NCI-H2196 (cell line): ENCODE results near the gene SPOCK1.
"Not testable (repeated sequence)": the region's sequence is repeated elsewhere in the genome, so short reads cannot be mapped to it uniquely, and the experiment has no call there.

ENCODE experiments used
- DNase-seq: peaks from one replicate; lab custom pipeline; 2025; ENCODE audit not compliant: unreplicated experiment; lab: John Stamatoyannopoulos, UW

Gene SPOCK1

DNA sequence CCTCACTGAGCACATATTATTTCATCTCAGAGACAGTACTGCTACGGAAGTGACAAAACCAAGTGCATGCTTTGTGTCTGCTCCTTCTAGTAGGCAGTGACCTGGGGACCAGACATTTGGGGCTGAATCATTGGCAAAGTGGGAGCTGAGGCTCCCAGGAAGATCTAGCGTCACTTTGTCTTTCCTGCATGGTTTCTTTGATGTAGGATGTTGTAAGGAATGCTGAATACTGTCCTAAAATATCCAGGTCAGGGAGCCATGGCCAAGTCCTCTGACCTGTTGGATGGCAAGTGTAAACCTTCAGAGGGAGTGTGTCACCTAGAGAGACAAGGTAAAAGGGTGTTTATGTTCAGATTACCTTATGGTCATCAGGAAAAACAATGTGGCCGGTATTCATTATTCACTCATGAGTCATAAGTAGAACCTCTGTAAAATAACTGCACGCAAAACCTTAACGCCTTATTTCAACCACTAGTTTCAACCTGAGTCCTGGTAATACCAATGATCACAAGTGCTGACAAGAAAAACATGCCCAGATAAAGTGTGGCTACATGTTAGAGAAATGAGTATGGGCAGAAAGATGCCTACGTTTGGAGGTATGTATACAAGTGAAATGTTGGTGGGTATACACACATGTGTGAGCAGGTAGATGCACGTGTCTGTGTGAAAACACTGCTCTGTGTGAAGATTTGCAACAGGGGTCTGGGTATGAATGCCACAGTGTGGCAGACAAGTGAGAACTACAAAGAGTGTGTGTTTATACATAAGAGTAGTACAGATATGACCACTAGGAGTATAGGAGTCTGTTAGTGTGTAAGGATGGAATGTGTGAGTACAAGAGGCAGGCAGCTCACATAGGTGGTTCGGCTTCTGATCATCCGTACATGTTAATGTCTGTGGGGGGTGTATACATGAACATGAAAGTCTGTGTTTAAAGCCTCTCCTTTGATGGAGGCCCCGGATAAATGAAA, 263.9 kb downstream of the SPOCK1 start:
- DNase-seq = no peak

DNA sequence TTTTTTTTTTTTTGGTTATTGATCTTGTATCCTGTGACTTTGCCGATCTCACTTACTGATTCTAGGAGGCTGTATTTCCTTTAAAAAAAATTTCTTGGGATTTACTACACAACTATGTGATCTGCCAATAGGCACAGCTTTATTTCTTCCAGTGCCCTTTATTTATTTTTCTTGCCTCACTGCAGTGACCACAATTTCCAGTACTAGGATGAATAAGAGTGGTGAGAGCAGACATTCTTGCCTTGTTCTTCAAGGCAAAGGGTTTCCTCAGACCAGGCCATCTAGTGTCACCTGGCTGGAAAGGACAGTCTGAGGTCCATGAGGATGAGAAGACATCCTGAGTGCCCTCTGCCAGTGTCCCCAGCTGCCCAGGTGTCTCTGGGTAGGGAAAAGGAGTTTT, 265.4 kb downstream of the SPOCK1 start:
- no peak for DNase-seq

DNA sequence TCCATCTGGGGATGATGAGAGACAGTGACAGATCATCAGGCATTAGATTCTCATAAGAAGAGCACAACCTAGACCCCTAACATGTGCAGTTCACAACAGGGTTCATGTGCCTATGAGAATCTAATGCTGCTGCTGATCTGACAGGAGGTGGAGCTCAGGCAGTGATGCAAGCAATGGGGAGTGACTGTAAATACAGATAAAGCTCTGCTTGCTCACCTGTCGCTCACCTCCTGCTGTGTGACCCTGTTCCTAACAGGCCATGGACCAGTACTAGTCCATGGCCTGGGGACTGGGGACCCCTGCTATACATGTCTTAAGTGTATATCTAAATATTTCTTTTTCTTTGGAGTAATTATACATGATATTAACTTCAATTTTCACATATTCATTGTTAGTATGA, 265.8 kb downstream of the SPOCK1 start:
- not testable (repeated sequence) for DNase-seq

DNA sequence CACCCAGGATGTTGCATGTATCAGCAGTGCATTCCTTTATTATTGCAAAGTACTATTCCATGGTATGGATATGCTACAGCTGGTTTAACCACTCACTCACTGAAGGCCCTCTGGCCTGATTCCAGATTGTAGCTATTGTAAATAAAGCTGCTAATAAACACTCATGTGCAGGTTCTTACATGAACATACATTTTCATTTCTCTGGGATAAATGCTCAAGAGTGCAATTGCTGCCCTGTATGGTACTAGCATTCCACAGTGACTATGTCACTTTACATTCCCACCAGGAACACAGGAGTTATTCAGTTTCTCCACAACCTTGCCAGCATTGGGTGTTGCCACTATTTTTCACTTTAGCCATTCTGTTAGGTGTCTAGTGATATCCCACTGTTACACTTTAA, 267.6 kb downstream of the SPOCK1 start:
- DNase-seq = peak; percentile 3

DNA sequence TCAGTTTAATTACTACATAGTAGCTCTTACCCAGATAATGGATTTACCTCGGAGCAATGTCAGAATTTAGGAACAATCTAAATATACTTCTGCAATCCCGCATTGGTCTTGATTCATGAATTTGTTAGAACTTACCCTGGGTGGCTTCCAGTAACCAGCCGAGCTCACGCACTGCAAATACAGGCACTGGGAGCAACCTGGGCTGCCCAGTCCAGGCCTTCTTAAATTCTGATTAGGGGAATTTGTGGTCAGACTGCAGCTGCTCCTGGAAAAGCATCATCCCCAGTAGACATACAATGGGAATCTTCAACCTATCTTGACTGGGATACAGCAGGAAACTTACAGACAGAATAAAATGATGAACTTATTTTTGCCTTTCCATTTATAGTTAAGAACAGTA, 270.3 kb downstream of the SPOCK1 start:
- no peak for DNase-seq

DNA sequence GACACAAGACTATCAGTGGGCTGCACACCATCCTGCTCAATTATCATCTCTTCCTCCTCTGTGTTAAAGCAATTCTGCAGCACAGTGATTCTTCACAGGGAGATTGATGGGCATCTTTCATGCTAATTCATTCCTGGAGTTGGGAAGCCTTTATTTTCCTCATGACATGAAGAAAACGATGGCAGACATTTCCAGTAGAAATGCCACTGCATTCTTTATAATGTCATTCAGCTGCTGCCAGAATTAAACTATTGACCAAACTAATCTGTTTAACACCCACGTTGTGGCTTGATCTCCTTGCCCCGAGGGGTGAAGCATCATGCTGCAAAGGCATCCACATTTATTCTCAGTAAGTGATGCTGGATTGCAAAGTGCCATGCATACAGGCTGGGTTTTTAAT, 273.0 kb downstream of the SPOCK1 start:
- DNase-seq = no peak

DNA sequence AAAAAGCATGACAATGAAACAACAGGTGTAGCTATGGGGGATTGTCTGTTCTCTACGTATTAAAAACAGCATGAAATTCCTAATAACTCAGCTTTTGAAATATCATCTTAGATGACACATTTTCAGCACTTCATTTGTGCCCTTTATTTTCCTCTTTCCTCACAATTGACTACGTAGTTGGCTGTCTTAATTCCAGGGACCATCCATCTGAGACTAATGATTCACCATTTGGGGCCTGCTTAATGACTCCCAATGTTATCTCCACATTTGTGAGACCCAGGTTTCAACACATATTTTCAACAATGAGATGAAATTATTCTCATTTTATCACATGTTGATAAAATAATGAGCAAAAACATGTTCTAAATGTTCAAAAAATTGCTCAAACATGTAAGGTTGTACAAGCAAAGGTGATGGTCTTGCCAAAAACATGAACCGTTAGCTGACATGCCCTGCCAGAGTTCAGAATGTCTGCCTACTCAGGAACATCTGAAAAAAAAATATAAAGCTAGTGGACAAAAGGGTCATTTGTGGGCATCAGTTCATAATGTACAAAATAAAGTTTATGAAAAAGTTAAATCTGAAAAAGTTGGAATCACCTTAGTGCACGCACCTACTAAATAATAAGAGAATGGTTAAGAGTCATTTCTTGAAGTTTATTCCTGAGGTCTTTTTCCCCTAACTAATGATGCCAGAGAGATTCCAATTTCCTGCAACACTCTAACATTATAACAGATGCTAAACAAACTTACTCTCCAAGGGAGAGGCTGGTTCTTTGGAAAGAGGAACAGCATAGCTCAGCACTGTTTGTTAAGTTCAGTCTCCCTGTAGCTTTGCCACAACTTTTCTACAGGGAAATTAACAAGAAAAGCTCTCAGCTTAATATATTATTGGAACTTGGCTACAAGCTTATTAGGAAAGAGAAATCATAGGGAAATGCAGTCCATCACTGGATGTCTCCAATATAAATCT, 275.5 kb downstream of the SPOCK1 start:
- DNase-seq = no peak

DNA sequence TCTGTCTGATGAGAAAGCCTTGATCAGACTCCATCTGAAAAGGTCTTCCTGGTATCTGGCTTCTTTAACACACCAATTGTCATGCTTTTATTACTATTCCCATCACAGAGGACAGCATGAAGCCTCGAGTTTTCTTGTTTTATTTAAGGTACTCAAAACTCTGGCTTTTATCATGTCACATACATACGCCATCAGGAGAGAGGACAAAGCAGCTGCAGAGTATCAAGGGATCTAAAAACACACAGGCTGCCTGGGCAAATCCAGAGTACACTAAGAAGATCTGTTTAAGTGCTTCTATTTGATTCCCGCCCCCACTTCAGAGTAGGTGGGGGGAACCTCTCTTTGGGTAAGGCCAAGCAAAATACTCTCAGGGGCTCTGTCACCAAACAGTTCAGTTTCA, 277.2 kb downstream of the SPOCK1 start:
- DNase-seq = no peak

DNA sequence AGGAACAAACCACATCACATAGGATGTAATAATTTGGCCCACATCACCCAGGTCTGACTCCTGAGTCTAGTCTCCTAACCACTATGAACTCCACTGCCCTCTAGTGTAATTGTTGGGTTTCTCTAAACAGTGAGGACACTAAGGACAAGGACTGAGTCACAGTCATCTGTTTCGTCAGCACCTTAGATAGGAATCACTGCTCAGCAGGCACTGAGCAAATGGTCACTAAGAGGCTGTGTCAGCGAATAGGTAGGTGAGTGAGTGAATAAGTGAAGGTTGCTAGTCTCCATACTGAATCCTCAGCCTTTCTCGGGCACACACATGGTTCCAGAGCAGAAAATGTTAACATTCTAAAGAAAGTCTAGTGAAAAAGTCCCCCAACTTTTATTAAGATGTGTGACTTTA, 278.6 kb downstream of the SPOCK1 start:
- DNase-seq = peak; percentile 62

DNA sequence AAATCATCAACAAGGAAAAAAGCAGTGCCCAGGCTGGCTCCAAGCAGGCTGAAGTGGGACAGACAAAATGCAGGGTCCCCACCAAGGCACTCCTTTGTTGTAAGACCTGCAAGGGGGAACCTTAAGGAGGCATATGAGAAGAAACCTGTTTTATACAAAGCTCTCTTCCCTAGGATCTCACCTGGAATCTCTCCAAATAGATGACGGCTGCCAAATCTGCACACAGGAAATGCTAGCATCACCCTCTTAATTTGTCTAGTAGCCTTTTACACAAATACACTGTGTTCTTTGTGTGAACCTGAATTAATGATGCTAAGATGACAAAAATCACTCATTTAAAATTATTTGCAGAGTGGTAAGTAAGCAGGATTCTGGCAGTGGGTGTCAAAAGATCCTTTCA, 280.2 kb downstream of the SPOCK1 start:
- peak; percentile 70 for DNase-seq

DNA sequence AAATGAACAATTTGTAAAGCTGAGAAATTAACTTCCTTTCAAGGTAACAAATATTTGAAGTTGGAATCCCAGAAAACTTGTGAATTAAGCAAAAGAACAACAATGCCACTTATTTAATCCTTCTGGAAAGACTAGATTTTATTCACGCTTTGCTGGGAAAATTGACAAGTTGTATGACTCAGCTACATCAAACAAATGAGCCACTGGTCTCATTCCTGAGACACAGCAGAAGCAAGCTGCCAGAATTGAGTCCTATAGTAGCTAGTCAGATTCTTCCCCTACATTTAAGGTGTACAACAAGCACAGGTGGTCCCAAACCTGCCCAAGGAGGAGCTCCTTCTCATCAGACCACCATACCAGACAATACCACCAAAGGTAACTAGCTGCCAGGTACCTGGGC, 280.7 kb downstream of the SPOCK1 start:
- DNase-seq = peak; percentile 47

DNA sequence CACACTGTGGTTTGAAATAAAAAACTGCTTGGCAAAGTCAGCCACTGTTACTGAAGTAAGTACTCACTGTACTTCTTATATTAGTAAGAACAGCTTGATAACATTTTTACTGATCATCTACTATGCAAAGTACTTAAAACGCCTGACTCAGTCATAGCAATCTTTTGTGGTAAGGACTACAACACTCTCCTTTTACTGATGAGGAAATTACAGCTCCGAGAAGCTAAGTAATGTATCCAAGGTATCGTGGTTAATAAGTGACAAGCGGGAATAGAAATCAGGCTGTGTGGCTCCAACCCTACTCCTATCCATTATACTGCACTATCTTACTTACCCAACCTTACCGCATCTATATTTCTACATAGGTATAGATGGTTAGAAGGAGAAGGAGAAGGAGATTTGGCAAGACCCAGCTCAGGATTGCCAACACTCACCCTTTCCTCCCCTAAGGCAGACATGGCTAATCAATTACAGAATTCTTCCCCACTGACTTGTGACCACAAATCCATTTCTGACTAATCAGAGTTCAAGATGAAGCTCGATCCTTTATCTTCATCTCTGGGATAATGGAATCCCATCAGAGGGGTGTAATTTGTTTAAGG, 281.4 kb downstream of the SPOCK1 start:
- no peak for DNase-seq

DNA sequence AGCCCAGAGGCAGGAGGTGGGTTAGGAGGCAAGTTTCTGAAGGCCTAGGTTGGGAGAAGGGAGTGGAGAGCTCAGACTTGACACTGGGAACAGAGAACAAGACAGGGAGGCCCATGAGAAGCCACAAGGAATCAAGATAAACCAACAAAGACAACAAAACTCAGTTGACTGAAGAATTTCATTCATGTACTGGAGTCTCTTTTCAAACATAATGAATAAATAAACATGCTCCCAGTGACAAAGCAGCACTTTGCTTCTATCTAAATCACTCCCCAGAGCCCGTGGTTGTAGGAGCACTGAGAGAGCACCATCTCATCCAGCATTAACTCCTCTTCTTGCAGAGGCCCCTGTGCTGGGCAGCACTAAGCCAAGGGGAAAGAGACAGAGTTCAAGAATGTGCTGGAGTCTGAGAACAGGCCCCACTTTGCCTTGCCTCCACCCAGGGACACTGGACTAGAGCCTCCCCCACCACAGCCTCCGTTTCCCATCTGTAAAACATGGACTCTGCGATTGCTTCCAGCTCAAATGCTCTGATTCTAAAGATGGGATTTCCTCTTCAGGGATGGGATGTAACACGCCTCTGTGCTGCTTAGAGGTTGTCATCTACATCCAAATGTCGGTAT, 282.0 kb downstream of the SPOCK1 start:
- DNase-seq = no peak

DNA sequence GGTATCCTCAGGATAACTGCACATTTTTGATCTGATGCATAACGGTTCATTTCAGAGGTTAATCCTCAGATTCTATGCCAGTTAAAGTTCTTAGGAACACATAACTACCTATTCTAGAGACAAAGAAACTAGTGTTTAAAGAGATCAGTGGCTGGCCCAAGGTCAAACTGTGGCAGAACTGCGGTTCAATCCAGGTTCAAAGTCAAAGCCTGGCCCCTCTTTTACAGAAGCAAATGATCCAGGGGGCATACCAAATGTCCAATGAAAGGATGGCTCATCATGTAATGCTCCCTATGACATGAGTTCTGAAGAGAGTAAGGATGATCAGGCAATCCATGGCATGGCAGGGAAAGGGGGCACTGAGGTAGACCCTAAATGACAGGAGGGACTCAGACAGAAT, 283.3 kb downstream of the SPOCK1 start:
- no peak for DNase-seq

DNA sequence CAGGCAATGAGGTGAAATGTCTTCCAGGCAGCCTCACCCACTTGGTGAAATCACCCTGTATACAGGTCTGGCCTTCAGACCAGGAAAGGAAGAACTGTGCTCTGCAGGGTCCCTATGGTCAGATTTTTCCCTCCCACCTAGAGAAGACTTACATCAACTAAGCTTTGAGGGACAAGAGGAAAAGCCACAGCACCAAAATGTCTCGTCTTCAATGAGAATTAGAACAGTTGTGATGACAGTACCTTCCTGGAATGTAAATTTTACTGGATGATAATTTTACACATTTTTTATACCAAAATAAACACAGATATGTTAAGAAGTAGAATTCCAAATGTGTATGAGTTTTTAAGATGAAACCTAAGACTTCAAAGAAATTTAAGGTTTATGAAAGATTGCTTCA, 283.9 kb downstream of the SPOCK1 start:
- no peak for DNase-seq

DNA sequence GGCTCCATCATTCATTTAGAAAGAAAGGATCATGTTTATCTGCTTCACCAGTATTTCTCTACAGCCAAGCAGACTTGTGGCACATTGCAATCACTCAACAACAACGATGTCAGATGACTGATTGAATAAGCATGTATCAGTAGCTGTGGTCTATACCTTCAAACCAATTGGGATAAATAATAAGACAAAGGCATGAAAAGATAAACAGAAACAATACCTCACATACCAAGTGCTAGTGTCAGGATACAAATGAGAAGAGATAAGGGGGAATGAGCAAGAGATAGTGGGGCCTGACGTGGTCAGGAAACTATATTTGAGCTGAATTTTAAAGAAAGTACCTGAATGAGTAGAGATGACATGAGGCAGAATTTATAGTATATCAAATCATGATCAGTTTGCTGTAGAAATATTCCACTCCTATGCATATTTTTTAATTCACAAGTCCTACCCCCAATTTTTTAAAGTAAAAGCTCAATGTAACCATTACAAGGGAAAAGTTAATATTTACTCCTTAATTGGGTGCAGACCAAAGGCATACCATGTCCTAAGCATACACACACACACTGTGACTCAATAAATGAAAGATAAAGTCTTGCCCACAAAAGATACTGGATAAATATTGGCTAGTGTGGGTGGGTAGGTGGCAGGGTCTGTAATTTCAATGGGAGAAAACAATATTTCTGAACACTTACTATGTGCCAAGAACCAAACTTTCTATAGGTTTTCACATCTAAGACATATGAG, 284.5 kb downstream of the SPOCK1 start:
- DNase-seq = no peak

DNA sequence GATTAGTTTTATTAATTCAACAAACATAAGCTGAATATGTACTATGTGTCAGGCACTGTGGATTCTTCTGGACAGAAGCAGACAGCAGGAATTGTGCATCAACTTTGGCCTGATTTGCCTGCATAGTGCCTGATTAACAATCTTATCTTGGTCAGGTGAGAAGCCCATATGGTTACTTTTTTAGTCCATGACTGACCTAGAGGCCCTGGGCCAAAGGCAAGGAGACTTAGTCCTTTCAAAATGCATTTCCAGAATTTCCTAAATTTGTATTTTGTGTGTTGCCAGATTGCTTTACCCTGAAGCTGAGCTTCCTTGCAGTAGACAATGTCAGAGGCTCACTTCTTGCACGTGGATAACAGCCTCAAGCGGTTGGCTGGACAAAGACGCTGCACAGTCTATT, 286.7 kb downstream of the SPOCK1 start:
- no peak for DNase-seq

DNA sequence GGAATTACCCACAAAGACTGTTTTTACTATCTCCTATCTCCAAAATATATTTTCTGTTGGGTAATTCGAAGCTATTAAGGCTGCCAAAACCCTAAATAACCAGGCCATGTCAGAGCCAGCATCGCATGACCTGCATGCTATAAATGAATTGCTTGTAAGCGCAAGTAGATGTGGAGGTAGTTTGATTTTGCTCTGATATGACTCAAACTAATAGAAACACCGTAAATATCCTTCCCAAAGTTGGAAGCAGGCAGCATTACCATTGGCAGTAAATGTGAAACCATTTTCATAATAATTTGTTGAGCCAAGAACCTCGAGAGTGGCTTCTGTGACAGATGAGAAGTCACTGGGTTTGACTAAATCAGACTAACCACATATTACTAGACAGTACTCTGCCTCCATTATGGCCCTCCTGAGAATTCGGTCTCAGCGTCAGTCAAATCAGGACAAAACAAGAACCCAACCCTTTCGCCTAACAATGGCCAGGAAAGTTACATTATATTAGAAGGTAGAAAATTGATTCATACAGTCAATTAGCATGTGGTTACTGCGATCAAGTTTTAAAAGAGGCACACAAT, 289.8 kb downstream of the SPOCK1 start:
- no peak for DNase-seq

DNA sequence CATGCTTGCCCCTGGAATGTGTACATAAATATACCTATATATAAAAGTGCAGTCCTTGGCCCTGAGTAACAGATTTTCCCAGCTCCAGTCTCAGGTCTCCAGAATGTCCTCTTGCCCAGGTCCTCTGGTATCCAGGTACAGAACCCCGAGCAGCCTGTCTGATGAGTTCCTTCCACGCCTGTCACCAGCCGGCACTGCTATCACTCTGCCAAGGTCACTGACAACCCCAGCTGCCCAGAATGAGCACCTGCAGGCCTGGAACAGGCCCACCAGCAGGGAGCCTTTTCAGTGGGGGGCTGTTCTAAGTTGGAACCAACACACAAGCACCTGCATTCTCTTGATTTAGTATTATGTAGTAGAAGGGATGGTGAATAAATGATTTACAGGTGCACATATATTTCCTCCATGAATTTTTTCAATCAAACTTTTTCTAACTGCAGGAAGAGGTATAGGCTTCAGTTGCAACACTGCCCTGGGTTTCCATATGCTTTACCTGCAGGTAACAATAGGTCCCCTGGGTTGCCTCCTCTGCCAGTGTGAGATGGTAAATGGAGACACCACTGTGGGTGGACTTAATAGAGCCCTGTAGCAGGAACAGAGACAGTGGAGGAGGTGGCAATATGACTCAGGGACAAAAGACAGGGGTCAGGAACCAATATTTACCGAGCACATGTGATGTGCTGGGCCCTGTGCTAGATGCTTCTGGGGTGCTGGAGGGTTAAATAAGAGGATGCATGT, 291.9 kb downstream of the SPOCK1 start:
- no peak for DNase-seq
